ENCODE measurements around the gene NBR1.

DNA sequence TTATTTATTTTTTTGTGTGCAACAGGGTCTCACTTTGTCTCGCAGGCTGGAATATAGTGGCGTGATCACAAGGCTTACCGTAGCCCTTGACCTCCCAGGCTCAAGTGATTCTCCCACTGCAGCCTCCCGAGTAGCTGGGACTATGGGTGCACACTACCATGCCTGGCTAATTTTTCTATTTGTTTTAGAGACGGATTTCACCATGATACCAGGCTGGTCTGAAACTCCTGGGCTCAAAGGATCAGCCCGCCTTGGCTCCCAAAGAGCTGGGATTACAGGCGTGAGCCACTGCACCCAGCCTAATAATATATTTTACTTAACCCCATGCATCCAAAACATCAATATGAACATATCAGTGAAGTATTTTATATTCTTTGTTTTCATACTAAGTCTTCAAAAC, 55.4 kb downstream of the NBR1 start:
- TF ChIP-seq E2F4 (CRISPR knock-in tag; IDR thresholded peaks at IDR 0.05; ENCODE audit: borderline replicate concordance, low read depth): no peak
- TF ChIP-seq NFYB (CRISPR knock-in tag; conservative IDR thresholded peaks at IDR 0.05; ENCODE audit: low read depth): no peak
- no peak for TF ChIP-seq JUN (CRISPR knock-in tag; IDR thresholded peaks at IDR 0.05)
- TF ChIP-seq, protein P1, sequence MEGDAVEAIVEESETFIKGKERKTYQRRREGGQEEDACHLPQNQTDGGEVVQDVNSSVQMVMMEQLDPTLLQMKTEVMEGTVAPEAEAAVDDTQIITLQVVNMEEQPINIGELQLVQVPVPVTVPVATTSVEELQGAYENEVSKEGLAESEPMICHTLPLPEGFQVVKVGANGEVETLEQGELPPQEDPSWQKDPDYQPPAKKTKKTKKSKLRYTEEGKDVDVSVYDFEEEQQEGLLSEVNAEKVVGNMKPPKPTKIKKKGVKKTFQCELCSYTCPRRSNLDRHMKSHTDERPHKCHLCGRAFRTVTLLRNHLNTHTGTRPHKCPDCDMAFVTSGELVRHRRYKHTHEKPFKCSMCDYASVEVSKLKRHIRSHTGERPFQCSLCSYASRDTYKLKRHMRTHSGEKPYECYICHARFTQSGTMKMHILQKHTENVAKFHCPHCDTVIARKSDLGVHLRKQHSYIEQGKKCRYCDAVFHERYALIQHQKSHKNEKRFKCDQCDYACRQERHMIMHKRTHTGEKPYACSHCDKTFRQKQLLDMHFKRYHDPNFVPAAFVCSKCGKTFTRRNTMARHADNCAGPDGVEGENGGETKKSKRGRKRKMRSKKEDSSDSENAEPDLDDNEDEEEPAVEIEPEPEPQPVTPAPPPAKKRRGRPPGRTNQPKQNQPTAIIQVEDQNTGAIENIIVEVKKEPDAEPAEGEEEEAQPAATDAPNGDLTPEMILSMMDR (IDR thresholded peaks at IDR 0.05): no peak
- no peak for TF ChIP-seq IRF2 (CRISPR knock-in tag; IDR thresholded peaks at IDR 0.05; ENCODE audit: borderline replicate concordance, low read depth)
- TF ChIP-seq NR3C1 (CRISPR knock-in tag; conservative IDR thresholded peaks at IDR 0.05; ENCODE audit: low read depth): no peak
- TF ChIP-seq ARID4B (CRISPR knock-in tag; IDR thresholded peaks at IDR 0.05; ENCODE audit: borderline replicate concordance): no peak
- TF ChIP-seq ZNF671 (CRISPR knock-in tag; IDR thresholded peaks at IDR 0.05): no peak
